ENCODE results near the gene CNTROB. TPM values are rescaled to one million over a fixed set of nuclear protein-coding genes. Genes with fewer than 3 reads are reported as not detected.

Gene CNTROB
- total RNA-seq, 4 donors from 2014 or later = 3.6 to 14.3 (median 7.2) TPM

DNA sequence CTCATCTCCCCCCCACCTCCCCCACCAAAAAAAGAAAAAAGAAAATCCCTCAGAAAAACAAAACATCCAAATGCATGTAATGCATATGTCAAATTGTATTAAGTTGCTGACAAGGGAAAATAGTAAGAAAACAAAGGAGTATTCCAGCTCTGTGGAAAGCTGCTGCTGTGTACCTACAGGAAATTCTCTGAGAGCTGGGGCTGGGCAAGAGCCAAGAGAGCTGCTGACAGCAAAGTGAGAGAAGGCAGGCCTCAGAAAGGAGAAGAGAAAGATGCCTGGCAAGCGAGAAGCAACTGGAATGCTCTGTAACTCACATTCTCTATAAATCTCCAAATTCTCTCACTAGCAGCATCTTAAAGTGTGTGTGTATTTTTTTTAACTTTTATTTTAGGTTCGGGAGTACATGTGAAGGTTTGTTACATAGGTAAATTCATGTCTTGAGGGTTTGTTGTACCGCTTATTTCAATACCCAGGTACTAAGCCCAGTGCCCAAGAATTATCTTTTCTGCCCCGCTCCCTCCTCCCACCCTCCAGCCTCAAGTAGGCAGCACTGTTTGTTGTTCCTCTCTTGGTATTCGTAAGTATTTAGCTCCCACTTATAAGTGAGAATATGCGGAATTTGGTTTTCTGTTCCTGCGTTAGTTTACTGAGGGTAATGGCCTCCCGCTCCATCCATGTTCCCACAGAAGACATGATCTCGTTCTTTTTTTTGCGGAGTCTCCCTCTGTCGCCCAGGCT, 24.4 kb downstream of the CNTROB start:
- no peaks in the 10 kb centered on the region for H3K9me3 ChIP-seq
- no peak for TF ChIP-seq POLR2A (IDR thresholded peaks at IDR 0.05)
- TF ChIP-seq, protein P1, sequence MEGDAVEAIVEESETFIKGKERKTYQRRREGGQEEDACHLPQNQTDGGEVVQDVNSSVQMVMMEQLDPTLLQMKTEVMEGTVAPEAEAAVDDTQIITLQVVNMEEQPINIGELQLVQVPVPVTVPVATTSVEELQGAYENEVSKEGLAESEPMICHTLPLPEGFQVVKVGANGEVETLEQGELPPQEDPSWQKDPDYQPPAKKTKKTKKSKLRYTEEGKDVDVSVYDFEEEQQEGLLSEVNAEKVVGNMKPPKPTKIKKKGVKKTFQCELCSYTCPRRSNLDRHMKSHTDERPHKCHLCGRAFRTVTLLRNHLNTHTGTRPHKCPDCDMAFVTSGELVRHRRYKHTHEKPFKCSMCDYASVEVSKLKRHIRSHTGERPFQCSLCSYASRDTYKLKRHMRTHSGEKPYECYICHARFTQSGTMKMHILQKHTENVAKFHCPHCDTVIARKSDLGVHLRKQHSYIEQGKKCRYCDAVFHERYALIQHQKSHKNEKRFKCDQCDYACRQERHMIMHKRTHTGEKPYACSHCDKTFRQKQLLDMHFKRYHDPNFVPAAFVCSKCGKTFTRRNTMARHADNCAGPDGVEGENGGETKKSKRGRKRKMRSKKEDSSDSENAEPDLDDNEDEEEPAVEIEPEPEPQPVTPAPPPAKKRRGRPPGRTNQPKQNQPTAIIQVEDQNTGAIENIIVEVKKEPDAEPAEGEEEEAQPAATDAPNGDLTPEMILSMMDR (IDR thresholded peaks at IDR 0.05 in 4 of 5, conservative IDR thresholded peaks at IDR 0.05 in 1 of 5) = no peak
- no peaks in the 10 kb centered on the region for H3K27me3 ChIP-seq
- H3K4me3 ChIP-seq = no peak overlapping the region
- H3K4me1 ChIP-seq = no peaks in the 10 kb centered on the region
- no peak for DNase-seq
- ATAC-seq = no peak
- H3K36me3 ChIP-seq = no peaks in the 10 kb centered on the region
- in situ Hi-C loops (cut with MboI; ENCODE audit: low sequenced_read_pairs in 4 of 4) (no loop called here), intact Hi-C loops (cut with DNase I; ENCODE audit: low total_unique reads) (no loop called here)
- no peak overlapping the region for H3K27ac ChIP-seq

DNA sequence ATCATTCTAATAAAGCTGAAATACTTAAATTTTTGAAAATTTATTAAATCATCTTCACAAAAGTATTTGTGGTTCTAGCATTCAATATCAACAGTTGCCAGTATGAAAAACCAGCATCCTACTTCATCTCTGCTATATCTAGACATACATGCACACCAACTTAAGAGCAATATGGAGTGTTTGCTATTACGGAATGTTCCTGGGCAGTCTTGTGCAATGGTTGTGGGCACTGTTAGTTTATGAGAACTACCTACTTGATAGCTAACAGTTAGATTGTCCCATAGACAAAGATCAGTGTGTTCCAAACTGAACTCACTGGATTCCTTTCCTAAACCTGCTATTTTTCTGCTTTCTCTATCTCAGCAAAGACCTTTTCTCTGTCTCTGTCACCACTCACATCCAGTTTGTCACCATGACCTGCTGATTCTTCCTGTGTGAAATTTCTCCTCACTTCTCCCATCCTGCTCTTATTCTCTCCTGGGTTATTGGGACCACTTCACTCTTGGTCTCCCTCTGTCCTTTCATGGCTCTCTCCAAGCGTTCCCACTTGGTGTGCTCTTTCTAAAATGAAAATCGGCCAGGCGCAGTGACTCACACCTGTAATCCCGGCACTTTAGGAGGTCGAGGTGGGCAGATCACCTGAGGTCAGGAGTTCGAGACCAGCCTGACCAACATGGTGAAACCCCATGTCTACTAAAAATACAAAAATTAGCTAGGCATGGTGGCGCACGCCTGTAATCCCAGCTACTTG, 27.7 kb downstream of the CNTROB start:
- DNase-seq (no peak), ATAC-seq (no peak)
- Histone ChIP-seq H3K4me1 (no peaks in the 10 kb centered on the region), H3K9me3 (no peaks in the 10 kb centered on the region), H3K27ac (no peak overlapping the region), H3K4me3 (no peak overlapping the region), H3K36me3 (no peaks in the 10 kb centered on the region), H3K27me3 (no peaks in the 10 kb centered on the region)
- TF ChIP-seq POLR2A (IDR thresholded peaks at IDR 0.05) = no peak
- TF ChIP-seq, protein P1 (IDR thresholded peaks at IDR 0.05 in 4 of 5, conservative IDR thresholded peaks at IDR 0.05 in 1 of 5) = no peak
- in situ Hi-C loops (cut with MboI; ENCODE audit: low sequenced_read_pairs in 4 of 4) = no loop called here
- intact Hi-C loops (cut with DNase I; ENCODE audit: low total_unique reads) = no loop called here

DNA sequence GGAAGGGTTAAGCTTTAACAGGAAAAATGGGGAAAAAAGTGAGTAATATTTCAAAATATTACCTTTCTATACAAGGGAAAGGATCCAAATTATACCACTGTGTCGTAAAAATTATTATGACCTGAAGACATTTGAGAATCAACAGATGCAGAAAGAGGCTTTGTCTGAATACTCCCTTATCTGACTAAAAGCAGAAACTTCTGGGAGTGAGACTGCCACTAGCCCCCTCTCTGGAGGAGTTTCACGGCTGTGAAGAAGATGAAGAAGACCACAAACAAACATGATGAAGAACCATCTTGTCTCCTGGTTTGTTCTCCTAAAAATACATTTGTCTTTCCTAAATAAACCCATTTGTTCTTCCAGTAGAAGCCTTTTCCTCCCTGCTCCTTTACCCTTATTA, 29.4 kb downstream of the CNTROB start:
- H3K27ac ChIP-seq = no peak overlapping the region
- H3K27me3 ChIP-seq = no peaks in the 10 kb centered on the region
- intact Hi-C loops (cut with DNase I; ENCODE audit: low total_unique reads) = no loop called here
- H3K4me1 ChIP-seq = no peaks in the 10 kb centered on the region
- TF ChIP-seq, protein P1 (IDR thresholded peaks at IDR 0.05 in 4 of 5, conservative IDR thresholded peaks at IDR 0.05 in 1 of 5) = no peak
- TF ChIP-seq POLR2A (IDR thresholded peaks at IDR 0.05) = no peak
- H3K4me3 ChIP-seq = no peak overlapping the region
- H3K36me3 ChIP-seq = no peaks in the 10 kb centered on the region
- no peak for ATAC-seq
- no peaks in the 10 kb centered on the region for H3K9me3 ChIP-seq
- in situ Hi-C loops (cut with MboI; ENCODE audit: low sequenced_read_pairs in 4 of 4) = no loop called here
- no peak for DNase-seq

DNA sequence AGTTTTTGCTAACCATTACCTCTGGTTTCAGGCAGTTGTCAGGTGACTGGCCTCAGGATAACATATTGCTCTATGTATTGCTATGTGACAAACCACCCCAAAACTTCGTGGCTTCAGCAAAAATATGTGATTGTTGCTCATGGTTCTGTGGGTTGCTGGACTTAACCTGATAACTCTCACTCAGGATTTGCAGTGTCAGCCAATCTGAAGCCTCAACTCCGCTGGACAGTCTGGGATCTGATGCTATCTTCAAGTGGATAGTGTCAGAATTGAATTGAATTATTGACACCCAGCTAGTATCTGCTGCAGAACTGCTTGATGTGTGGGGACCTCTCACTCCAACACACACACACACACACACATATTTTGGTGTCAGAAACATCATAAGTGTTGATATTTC, 35.7 kb downstream of the CNTROB start:
- ATAC-seq (no peak), DNase-seq (no peak)
- intact Hi-C loops (cut with DNase I; ENCODE audit: low total_unique reads) = no loop called here
- H3K4me3 ChIP-seq = no peak overlapping the region
- peaks cover 7 to 9% of the 10 kb centered on the region in 2 donors for H3K4me1 ChIP-seq
- H3K9me3 ChIP-seq = no peaks in the 10 kb centered on the region
- H3K36me3 ChIP-seq = no peaks in the 10 kb centered on the region
- H3K27me3 ChIP-seq = no peaks in the 10 kb centered on the region
- no peak overlapping the region for H3K27ac ChIP-seq
- TF ChIP-seq, protein P1 (IDR thresholded peaks at IDR 0.05 in 4 of 5, conservative IDR thresholded peaks at IDR 0.05 in 1 of 5) = no peak
- TF ChIP-seq POLR2A (IDR thresholded peaks at IDR 0.05) = no peak
- in situ Hi-C loops (cut with MboI; ENCODE audit: low sequenced_read_pairs in 4 of 4) = no loop called here
